ENCODE data around the gene MTERF4.

MTERF4 gene

DNA sequence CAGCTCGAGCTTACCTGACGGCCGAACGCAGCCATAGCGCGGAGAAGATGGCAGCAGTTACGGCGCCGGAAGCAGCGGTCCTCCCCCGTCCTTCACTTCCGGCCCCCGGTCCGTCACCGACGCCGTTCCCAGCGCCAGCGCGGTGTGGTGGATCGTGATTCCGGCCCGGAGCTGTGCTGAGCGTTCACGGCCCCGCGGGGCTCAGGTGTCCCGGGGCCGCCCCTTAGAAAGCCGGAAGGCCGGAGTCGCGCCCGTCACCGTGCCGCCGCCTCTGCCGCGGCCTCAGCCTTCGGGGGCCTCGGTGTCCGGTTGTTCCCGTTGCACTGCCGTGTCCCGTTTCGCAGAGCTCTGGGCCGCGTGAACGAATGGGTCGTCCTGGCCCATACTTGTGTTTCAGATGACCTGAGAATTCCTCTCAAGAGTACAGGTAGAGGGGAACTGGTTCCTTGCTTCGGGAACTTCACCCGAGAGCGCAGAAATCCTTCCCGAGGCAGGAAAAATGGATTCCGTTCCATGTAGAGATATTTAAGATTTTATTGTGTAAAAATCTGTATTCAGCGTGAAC is at the start of gene MTERF4:
Gene MTERF4 (minus strand): TSS at position 49 of the 565 bp plus-strand sequence. CDS start 14 bp downstream, at position 35.
- DNase-seq (ENCODE audit: low read depth in 2 of 2): peak; percentile 72 to 79

- no peak for DNase-seq (ENCODE audit: low read depth in 2 of 2)
These were observed 48.8 kb upstream of the MTERF4 start for GRCh38 chr2:241150660-241151530.

GRCh38 chr2:241149925-241150659 is 48.0 kb upstream of the MTERF4 start, which contains the start of gene PPP1R7:
Gene PPP1R7 (plus strand): TSS chr2:241150467. CDS start chr2:241150496, 29 bp downstream.
- peak; percentile 75 to 87 for DNase-seq (ENCODE audit: low read depth in 2 of 2)

DNA sequence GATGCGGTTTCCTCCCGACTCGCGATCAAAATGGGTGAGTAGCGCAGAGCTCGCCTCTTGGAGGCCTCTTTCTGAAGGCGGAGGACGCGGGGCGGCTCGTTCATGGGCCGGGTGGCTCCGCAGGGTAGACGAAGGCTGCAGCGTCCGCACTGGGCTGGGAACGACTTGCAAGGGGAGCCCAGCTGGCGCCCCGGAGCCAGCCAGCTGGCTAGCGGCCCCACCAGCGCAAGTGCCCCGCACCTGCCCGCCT is 47.5 kb upstream of the MTERF4 start:
- DNase-seq (ENCODE audit: low read depth in 2 of 2): no peak

GRCh38 chr2:241148891-241149674 is 47.0 kb upstream of the MTERF4 start, which contains the start of gene PASK:
Gene PASK (minus strand): TSS chr2:241149472. CDS start chr2:241143032, 6,440 bp downstream.
- peak; percentile 71 to 74 for DNase-seq (ENCODE audit: low read depth in 2 of 2)

DNA sequence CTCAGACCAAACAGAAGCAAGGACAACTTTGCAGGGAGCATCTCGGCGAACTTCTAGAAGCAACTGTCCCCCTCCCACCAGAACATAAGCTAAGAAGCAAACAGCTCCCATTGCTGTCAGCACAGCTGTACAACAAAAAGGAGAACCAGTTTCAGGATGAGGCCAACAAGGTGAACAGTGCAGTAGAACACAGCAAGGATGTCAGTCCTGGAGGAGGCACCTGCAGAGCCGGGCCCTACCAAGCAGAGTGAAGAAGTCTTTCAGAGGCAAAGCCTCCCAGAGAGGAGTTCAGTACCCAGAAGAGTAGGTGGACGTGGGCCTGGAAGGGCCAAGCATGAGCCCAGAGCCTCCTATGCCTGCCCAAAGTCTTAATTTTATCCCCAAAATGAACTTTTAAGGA is 46.2 kb upstream of the MTERF4 start:
- no peak for DNase-seq (ENCODE audit: low read depth in 2 of 2)

DNA sequence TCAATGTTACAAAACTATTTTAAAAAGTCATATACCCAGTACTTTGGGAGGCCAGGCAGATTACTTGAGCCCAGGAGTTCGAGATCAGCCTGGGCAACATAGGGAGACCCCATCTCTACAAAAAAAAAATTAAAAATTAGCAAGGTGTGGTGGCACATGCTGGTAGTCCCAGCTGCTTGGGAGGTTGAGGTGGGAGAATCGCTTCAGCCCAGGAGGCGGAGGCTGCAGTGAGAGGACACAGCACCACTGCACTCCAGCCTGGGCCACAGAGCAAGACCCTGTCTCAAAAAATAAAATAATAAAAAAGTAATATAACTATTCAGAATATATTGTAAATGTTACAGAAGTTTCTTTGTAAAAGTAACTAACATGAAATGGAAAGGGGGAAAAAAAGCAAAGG is 45.2 kb upstream of the MTERF4 start:
- DNase-seq (ENCODE audit: low read depth in 2 of 2): no peak

GRCh38 chr2:241146286-241146685 is 44.2 kb upstream of the MTERF4 start:
- no peak for DNase-seq (ENCODE audit: low read depth in 2 of 2)

- no peak for DNase-seq (ENCODE audit: low read depth in 2 of 2)
These were observed 40.5 kb upstream of the MTERF4 start for GRCh38 chr2:241142593-241142992.

GRCh38 chr2:241142063-241142462 is 40.0 kb upstream of the MTERF4 start:
- DNase-seq (ENCODE audit: low read depth in 2 of 2): no peak

GRCh38 chr2:241141214-241141770 is 39.2 kb upstream of the MTERF4 start:
- no peak for DNase-seq (ENCODE audit: low read depth in 2 of 2)

DNA sequence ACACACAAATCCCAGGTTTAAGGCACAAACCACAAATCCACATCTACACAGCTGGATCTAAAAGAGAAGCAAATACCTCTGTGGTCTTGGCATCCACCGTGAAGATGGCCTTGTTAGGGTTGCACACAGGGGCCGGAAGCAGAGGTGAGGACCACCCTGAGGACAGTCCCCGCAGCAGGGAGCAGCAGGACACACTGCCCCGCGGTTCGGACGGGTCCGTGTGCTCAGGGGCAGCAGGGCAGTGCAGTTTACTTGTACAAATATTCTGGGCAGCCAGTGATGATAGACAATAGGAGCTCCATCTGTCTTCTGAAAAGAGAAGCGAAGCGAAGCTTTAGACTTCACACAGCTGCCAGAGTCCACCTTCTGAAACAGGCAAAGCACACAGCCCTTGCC is 38.4 kb upstream of the MTERF4 start:
- DNase-seq (ENCODE audit: low read depth in 2 of 2): no peak

DNA sequence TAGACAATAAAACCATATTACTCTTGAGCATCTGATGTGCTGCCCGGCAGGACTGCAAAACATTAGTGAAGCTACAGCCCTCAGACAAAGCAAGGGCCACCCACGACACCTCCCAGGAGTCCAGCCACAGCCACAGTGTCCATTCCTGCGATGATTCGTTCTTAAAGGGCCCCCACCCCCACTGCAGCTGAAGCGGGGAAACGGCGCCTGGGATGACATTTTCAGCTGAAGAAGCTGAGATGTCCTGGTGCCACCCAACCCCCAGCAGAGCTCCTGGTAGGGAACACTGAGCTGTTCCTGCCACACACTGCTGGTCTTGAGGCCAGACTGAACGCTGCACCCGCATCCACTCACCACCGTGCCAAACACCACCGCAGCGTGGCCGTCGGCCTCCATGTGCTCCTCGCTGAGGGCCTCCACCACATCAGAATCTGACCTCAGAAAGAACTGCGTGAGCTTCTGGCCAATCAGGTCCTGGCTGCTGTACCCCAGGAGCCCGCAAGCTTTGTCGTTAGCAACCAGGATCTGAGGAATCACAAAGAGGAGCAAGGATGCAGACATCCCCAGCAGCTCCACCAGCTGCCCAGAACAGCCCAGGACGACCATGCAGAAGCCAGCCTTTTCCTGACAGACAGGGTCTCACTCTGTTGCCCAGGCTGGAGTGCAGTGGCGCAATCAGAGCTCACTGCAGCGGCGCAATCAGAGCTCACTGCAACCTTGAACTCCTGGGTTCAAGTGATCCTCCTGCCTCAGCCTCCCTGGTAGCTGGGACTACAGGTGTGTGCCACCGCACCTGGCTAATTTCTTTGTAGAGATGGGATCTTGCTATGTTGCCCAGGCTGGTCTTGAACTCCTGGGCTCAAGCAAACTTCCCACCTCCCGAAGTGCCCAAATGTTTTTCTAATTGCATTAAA is 37.7 kb upstream of the MTERF4 start:
- no peak for DNase-seq (ENCODE audit: low read depth in 2 of 2)

DNA sequence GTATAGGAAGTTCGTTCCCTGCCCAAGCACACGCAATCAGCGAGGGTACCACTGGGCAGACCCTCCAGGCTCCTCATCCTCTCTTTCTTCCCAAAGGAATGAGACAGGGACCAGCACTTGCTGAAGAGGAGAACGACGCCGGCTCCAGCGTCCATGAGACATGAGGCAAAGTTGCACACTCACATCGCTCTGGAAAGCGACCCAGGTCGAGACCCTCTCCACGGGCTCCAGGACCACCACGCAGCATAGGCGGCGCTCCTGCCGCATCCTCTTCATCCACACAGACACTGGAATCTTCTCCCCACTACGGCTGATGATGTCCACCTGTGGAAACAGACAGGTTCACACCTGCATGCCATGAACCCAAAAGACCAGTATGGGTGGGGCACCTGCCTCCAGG is 36.4 kb upstream of the MTERF4 start:
- DNase-seq (ENCODE audit: low read depth in 2 of 2): no peak

DNA sequence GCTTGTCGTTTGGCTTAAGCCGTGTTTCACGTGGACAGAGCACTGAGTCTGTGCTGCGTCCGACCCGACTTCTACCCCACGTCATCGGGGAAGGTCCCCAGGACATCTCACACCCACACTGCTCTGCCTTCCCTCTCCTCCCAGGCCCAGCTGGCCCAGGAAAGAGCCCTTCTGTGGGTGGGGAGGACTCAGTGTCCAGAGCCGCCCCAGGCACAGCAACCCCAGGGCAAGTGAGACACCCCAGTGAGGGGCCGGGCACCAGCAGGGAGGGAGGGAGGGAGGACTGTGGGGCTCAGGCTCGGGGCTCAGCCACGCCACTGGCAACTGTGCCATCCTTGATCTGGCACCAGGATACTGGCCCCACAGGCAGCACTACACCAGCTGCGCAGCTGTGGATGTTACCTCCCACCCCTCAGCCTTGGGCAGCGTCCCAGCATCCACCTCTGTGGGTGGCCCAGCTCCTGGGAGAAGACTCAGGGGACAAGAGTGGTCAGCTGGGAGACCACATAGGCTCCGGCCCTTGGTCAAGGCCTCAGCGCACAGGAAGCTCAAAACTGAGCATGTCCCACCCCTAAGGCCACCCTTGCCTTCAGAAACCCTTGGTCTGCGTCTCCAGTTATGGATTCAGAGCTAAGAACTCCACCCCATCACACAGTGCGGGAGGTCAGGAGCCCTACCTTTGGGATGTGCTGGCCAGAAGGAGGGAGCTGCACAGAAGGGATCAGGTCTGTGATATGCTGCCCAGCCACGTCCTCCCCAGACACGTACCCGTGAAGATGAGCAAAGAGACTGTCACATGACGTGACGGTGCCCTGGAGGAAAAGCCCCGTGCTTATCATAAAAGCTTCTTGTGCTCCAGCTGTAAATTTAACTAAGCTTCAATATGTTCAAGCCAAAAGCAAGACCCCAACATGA is 35.4 kb upstream of the MTERF4 start:
- DNase-seq (ENCODE audit: low read depth in 2 of 2): no peak

GRCh38 chr2:241136661-241137260 is 34.7 kb upstream of the MTERF4 start:
- no peak for DNase-seq (ENCODE audit: low read depth in 2 of 2)

DNA sequence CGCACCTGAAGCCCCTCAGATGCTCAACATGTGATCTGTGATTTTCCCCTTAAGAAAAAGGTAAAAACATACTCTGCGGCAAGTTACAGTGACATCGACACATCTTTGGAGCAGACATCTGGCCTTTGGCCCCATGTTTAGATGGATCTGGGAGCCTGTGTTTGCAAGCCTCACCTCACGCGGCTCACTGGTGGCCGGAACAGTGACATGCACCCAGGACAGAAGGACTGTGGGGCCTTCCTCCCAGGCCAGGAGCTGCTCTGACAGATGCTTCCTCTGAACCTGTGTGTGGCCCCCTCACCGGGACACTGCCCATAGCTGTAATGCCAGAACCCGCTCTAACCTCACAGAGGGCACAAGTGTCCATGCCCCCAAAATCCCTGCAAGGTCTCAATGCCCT is 34.1 kb upstream of the MTERF4 start:
- no peak for DNase-seq (ENCODE audit: low read depth in 2 of 2)

GRCh38 chr2:241135737-241136136 is 33.6 kb upstream of the MTERF4 start:
- no peak for DNase-seq (ENCODE audit: low read depth in 2 of 2)

- no peak for DNase-seq (ENCODE audit: low read depth in 2 of 2)
These were observed 32.6 kb upstream of the MTERF4 start for GRCh38 chr2:241134711-241135110.

All from stimulated activated CD4-positive, alpha-beta T cell treated with anti-CD3 and anti-CD28 coated beads, Interleukin-1b, Interleukin-23, amount 100 ng/mL, for 1 hour (primary cell).